ENCODE results near the gene CRABP2. TPM values are rescaled to one million over a fixed set of nuclear protein-coding genes. Genes with fewer than 3 reads are reported as not detected.

CRABP2 gene
- total and polyA plus RNA-seq, 10 of the 15 experiments (the other 5 are each of a cell fraction or from before 2014, with no cell fraction given) = 0.21 to 1.3 (median 0.41) TPM

GRCh38 chr1:156738916-156739315, 33.5 kb upstream of the CRABP2 start:
- in situ Hi-C loops (cut with MboI) = no loop called here
- Histone ChIP-seq H3K36me3 (ENCODE audit: control insufficient read depth in 2 of 2, insufficient read depth in 2 of 2, low read length in 1 of 2) (peaks cover 13 to 26% of the 10 kb centered on the region in 2 experiments), H2AFZ (ENCODE audit: control insufficient read depth, low read depth, low read length) (no peak overlapping the region), H3K9me3 (replicated peaks; ENCODE audit: control insufficient read depth, insufficient read depth, low read length) (no peaks in the 10 kb centered on the region), H4K20me1 (ENCODE audit: control insufficient read depth, insufficient read depth) (no peaks in the 10 kb centered on the region), H3K4me2 (ENCODE audit: control insufficient read depth, insufficient read depth) (no peak overlapping the region), H3K79me2 (ENCODE audit: control insufficient read depth, insufficient read depth, low read length) (peaks cover 17% of the 10 kb centered on the region), H3K4me1 (ENCODE audit: control insufficient read depth, insufficient read depth, low read length) (peaks cover 5% of the 10 kb centered on the region; the same call in 1 of the 2 replicates), H3K4me3 (no peak overlapping the region), H3K27ac (ENCODE audit: control insufficient read depth, insufficient read depth) (no peak overlapping the region), H3K27me3 (replicated peaks in 1 of 2; ENCODE audit: control insufficient read depth in 2 of 2, insufficient read depth in 2 of 2, low read length in 1 of 2) (no peaks in the 10 kb centered on the region), H3K9ac (ENCODE audit: control insufficient read depth, insufficient read depth, low read length) (no peak overlapping the region)
- ATAC-seq (no peak), FAIRE-seq (no peak), DNase-seq (ENCODE audit: low read depth, low spot score) (no peak)
- ChIA-PET RAD21 (ENCODE audit: unreplicated experiment) (interaction anchor here (1.1 to 1.4 kb wide), 2 partner anchors 10 to 28 kb away, joined by 3 to 4 read pairs; partner anchors contain the start of genes ISG20L2, METTL25B and PRCC), CTCF (interaction anchor here (0.9 to 1.3 kb wide), 3 partner anchors 12 to 57 kb away, joined by 3 to 20 read pairs (median 3); partner anchors contain the start of genes ISG20L2, METTL25B and PRCC), SMC1A (ENCODE audit: uncharacterized antibody, unreplicated experiment) (interaction anchor here (5.0 kb wide), 1 partner anchor 12 kb away, joined by 57 read pairs; the partner anchor contains the start of genes ISG20L2 and METTL25B), POLR2A (interaction anchor here (5.4 kb wide), 1 partner anchor 10 kb away, joined by 75 read pairs; the partner anchor contains the start of genes ISG20L2 and METTL25B)
- TF ChIP-seq SPI1 (IDR thresholded peaks at IDR 0.05; ENCODE audit: borderline replicate concordance, insufficient read depth, low read depth, low read length) = no peak
- no peak for TF ChIP-seq HDAC2 (IDR thresholded peaks at IDR 0.05)
- no peak for TF ChIP-seq STAT3 (IDR thresholded peaks at IDR 0.05; ENCODE audit: low read depth, low read length)
- no peak for TF ChIP-seq RAD51 (IDR thresholded peaks at IDR 0.05)
- no peak for TF ChIP-seq E4F1 (IDR thresholded peaks at IDR 0.05; ENCODE audit: borderline replicate concordance, partially characterized antibody)
- TF ChIP-seq CREB1 (IDR thresholded peaks at IDR 0.05; ENCODE audit: low read depth) = no peak
- TF ChIP-seq RUNX3 (IDR thresholded peaks at IDR 0.05; ENCODE audit: low read length) = no peak
- TF ChIP-seq BCLAF1 (IDR thresholded peaks at IDR 0.05) = no peak
- TF ChIP-seq ETV6 (conservative IDR thresholded peaks at IDR 0.05 in 1 of 2, IDR thresholded peaks at IDR 0.05 in 1 of 2; ENCODE audit: borderline replicate concordance in 1 of 2, low read depth in 1 of 2) = no peak
- TF ChIP-seq JUNB (IDR thresholded peaks at IDR 0.05) = no peak
- TF ChIP-seq BMI1 (IDR thresholded peaks at IDR 0.05; ENCODE audit: borderline replicate concordance) = no peak
- no peak for TF ChIP-seq MYB (IDR thresholded peaks at IDR 0.05; ENCODE audit: borderline replicate concordance, low read depth, low read length)
- TF ChIP-seq ZNF217 (IDR thresholded peaks at IDR 0.05) = no peak
- BruUV-seq (replicated peaks) = no TSS peak
- WGBS (ENCODE audit: insufficient coverage, insufficient replicate concordance, low lambda C conversion rate, missing lambda C conversion rate) = 95% methylated on average over 2 of the region's 2 CpGs
- intact Hi-C loops (cut with micrococcal nuclease; ENCODE audit: unreplicated experiment) = no loop called here

Measured in GM12878 (cell line).